GM19023 (cell line): ENCODE data around the gene TMC6.
"Not testable (repeated sequence)": the region's sequence is repeated elsewhere in the genome, so short reads cannot be mapped to it uniquely, and the experiment has no call there.

Experiments
- ATAC-seq: cut with Tn5 transposase; IDR thresholded peaks from one replicate; pipeline ENCODE4 v1.9.1; 2021; ENCODE audit warnings: mild to moderate bottlenecking, moderate library complexity; ENCODE audit not compliant: unreplicated experiment

TMC6 gene

DNA sequence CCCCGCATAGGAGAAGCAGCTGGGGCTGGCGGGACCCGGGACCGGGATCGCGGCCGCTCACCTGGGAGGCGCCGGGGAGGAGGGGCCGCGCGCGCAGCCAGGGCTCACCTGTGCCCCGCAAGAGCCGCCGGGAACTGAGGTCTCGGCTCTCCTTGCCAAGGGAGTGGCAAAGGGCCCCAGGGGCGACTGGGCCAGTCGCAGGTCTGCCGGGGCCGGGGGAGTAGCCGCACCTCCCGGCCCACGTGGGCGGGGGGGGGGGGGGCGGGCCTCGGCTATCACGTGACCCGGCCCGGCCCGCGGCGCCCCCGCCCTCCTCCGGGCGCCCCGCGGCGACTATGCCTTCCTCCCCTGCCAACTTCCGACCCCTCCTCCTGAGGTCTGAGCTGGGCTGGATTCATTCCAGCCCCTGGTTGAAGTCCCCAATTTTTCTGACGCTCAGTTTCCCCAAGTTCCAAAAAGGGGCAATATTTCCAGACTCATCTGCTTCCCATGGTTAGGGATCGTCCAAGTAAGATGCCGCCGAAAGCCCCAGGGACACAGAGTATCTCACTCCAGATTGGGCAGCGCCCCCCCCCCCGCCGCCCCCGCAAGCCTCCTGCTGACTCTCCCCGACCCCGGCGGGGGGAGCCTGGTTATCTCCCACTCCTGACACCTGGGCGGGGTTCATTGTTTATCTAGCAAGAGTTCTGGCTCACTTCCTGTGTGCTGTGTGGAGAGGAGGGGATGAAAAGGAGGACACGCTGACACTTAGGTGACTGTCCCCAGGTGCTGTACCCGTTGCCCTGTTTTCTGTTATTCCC is at the start of gene TMC6:
TSS of gene TMC6 (minus strand) at position 205 of the 800 bp plus-strand sequence. CDS start 1,923 bp downstream, outside the sequence.
- ATAC-seq, result no peak

GRCh38 chr17:78176548-78177025 is 48.0 kb upstream of the TMC6 start:
- ATAC-seq, result no peak

- no peak for ATAC-seq
Observed at GRCh38 chr17:78175643-78175981, 47.1 kb upstream of the TMC6 start.

DNA sequence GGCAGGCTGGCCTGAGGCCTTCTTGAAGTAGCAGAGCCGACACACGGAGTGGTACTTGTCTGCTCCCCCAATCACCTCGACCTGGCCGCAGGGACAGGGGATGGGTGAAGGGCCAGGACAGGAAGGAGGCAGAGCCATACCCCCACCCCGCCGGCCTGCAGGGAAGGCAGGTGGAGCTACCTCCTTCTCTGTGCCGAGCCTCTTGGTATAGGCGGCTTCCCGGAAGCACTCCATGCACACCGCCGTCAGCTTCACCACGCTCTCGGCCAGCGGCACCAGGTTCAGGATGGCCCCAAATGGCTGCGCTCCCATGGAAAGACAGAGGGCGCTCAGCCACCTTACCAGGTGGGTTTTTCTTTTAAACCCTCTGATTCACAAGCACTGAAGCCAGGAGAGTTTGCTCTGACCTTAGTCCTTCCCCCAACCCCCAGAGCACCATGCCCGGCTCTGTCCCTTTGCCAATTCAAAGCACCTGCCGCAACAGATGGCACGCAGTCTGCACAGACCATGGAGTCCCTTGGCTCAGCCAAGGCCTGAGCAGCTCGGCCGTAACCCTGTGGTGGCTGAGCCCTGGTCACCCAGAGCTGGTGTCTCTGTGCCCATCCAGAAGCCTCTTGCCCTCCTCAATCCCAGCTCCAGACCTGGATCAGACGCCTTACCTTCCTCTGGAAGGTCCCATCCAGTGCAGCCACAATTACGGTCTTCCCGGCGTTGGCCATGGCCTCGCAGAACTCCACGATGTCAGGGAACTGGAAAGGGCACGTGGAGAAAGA is 46.5 kb upstream of the TMC6 start:
- ATAC-seq, result no peak

DNA sequence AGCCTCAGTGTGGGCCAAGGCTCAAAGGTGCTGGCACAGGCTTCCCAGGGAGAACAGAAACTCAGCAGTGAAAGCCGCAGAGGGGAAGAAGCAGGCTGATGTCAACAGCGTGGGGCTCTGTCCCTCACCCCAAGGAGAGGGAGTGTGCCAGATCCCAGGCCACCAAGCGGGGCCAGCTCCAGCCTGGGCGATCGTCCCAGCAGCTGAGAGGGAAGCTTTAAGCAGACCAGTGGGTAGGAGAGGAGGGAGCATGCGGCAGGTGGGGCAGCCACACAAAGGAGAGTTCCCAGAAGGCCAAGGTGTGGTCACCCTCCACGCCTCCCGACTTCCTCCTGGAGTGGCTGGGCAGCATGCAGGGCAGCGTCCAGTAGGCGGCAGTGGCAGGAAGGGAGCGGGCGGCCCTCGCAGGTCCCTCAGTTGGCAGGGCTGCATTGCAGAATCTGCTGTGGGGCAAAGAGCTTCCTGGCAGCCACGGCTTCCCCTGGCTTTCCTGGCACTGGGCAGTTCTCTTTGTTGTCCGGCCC is 45.9 kb upstream of the TMC6 start:
- ATAC-seq, result no peak

DNA sequence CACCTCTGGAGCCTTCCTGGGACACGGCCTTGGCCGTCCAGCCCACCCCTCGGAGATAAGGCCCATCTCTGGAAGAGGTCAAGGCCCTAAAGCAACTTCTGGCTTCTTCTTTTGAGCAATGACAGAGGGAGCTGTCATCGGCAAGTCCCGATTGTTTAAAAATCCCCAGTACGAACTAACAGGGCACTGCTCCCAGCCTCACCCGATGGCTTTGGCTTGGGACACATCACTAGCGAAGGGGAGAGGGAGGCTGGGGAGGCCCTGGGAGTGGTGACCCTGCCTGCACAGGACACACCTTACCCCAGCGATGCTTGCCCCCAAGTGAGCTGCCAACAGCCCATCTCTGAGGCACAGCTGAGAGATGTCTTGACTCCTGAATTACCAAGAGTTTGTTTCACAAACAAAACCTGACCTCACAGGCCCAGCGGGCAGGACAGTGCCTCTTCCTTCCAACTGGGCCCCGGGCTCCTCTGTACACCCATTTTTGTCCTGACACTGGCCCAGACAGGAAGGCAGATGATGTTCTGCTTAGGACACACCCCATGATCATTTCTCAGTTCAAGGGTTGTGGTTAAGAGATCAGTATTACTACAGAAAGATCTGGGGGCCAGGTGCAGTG is 44.7 kb upstream of the TMC6 start:
- no peak for ATAC-seq

DNA sequence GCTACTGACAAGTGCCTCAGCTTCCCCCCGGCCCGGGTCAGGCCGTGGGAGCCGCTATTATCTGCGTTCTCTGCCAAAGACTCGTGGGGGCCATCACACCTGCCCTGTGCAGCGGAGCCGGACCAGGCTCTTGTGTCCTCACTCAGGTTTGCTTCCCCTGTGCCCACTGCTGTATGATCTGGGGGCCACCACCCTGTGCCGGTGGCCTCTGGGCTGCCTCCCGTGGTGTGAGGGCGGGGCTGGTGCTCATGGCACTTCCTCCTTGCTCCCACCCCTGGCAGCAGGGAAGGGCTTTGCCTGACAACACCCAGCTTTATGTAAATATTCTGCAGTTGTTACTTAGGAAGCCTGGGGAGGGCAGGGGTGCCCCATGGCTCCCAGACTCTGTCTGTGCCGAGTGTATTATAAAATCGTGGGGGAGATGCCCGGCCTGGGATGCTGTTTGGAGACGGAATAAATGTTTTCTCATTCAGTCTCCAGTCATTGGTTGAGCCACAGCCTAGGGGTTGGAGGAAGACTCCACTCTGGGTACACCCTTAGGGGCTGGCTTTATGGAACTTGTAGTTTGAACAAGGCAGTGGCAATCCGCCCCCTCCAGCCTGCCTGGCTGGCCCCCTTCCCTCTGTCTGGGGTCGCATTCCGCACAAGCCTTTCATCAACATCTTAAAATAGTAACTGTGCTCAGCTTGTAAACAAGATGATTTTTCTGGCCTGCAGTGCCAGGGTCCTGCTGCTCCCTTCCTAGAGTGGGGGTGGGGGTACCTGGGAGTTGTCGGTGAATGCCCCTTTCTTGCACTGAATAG is 43.9 kb upstream of the TMC6 start:
- ATAC-seq, result no peak

- not testable (repeated sequence) for ATAC-seq
Observed at GRCh38 chr17:78171591-78172248, 43.2 kb upstream of the TMC6 start.

DNA sequence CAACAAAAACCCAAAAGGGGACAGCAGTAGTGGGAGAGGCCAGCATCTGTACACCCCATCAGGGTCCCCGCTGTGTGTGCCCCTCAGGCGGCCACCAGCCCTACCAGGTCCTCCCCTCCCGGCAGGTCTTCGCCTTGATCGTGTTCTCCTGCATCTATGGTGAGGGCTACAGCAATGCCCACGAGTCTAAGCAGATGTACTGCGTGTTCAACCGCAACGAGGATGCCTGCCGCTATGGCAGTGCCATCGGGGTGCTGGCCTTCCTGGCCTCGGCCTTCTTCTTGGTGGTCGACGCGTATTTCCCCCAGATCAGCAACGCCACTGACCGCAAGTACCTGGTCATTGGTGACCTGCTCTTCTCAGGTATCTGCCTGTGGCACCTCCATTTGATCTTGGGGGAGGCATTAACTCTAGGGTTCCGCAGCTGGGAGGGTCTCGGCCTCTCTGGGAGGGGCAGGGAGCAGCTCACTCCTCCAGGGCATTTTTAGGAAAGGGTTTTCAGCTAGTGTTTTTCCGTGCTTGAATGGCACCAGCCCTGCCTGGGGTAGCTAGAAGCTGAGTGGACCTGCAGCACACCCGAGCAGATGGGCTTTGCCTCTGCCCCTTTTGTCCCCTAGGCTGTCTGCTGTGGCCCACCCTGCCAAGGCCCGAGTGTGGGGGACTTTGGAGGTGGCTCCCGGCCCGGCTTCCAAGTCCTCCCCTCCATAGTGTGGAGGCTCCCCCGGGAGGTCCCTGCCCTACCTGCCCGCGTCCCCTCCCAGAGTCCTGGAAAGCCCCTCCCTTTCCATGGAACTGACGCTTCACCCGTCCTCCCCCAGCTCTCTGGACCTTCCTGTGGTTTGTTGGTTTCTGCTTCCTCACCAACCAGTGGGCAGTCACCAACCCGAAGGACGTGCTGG is 42.4 kb upstream of the TMC6 start:
- no peak for ATAC-seq

DNA sequence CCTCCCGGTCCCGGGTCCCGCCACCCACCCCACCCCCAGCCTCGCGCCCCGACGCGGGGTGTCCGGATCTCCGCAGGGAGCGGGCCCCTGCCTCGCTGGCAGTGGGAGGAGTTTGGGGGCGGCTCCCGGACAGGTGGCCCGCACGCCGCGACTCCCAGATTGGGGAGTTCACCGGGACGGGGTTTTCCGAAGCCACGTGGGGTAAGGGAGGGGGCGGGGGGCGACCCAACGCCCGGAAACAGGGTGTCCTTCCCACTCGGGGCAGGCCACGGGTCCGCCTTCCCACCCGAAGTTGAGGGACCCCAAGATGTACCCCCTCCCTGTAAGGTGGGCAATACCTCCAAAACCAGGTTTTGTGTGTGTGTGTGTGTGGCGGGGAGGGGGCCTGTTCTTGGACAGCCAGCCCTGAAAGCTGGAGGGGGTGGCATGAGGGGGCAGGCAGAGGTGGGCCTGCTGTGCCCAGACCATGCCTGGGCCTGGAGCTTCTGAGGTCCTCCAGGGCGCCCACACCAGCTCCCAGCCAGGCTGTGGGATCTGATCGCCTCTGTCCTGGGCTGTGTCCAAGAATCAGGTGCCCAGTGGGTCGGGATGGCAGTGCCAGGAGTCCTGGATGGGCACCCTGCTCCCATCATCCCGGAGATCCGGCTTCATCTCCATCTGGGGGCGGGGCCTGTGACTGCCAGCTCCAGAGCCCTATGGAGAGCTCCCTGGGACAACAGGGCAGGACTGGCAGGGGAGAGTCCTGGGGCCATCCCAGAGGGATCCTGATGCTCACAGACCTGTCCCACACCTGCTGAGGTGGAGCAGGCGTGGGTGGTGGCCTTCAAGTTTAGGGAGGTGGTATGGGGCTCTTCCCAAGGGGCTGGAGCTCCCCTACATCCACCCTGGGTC is 40.6 kb upstream of the TMC6 start:
- peak; percentile 37 for ATAC-seq

DNA sequence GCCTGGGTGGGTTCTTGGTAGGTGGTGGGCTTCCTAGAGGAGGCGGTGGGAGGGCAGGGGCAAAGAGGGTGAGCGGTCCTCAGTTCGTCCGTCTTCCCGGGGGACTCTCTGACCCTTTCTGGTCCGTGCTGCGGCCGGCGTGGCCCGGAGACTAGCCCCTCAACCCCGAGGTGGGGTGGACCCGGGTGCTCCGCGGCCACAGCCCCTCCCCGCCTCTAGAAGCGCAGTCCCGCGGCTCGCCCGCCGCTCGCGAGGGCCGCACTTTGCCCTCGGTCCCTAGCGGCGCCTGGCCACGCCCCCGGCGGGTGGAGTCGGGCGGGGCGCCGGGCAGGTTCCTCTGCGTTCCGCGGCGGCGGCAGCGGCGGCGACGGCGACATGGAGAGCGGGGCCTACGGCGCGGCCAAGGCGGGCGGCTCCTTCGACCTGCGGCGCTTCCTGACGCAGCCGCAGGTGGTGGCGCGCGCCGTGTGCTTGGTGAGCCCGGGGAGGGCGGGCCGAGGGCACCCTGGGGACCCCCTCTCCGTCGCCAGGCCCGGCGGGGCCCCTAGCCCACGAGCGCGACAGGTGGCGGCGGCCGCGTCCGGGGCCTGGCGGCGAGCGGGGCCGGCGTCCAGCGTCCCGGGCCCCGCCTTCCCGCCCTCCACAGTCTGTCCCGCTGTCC is 39.8 kb upstream of the TMC6 start, which contains the start of gene SYNGR2:
TSS of gene SYNGR2 (plus strand) at position 340 of the 661 bp plus-strand sequence. CDS start at position 376, 36 bp downstream.
- ATAC-seq, result peak; percentile 59

DNA sequence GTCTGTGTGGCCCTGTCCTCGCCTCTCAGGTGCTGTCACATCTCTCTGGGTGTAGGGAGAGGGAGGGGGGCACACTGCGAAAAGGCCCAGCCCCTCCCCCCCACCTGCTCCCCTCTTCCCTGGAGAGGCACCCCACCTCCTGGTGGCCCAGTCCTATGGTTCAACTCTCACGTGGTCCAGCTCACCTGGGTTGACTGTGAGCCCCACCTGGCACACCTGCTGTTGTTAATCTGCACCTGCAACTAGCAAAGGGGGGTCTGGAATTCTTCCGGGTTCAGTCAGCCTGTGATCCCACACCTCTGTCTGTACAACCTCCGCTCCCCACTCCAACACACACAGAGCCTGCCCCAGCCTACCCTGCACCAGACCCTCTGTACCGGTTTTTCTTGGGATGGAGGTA is 37.9 kb upstream of the TMC6 start:
- no peak for ATAC-seq

GRCh38 chr17:78164748-78165607 is 36.4 kb upstream of the TMC6 start:
- no peak for ATAC-seq

GRCh38 chr17:78163881-78164747 is 35.6 kb upstream of the TMC6 start:
- no peak for ATAC-seq

DNA sequence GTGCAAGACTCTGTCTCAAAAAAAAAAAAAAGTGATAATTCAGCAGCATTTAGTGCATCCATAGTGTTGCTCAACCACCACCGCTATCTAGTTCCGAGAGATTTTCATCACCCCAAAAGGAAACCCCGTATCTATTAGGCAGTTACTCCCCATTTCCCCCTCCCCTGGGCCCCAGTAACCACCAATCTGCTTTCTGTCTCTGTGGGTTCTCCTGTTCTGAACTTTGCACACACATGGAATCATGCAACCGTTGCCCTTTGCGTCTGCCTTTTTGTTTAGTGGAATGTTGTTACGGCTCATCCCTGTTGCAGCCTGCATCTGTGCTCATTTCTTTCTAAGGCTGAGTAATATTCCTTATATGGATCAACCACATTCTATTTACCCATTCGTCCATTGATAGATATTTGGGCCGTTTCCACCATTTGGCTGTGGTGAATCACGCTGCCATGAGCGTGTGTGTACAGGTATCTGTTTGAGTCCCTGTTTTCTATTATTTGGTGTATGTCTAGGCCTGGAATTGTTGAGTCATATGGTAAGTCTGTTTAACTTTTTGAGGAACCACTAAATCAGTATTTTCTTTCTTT is 31.1 kb upstream of the TMC6 start:
- ATAC-seq, result no peak
